ENCODE measurements around the gene TNNT1.
"Not testable (repeated sequence)": the region's sequence is repeated elsewhere in the genome, so short reads cannot be mapped to it uniquely, and the experiment has no call there.

The TNNT1 gene

DNA sequence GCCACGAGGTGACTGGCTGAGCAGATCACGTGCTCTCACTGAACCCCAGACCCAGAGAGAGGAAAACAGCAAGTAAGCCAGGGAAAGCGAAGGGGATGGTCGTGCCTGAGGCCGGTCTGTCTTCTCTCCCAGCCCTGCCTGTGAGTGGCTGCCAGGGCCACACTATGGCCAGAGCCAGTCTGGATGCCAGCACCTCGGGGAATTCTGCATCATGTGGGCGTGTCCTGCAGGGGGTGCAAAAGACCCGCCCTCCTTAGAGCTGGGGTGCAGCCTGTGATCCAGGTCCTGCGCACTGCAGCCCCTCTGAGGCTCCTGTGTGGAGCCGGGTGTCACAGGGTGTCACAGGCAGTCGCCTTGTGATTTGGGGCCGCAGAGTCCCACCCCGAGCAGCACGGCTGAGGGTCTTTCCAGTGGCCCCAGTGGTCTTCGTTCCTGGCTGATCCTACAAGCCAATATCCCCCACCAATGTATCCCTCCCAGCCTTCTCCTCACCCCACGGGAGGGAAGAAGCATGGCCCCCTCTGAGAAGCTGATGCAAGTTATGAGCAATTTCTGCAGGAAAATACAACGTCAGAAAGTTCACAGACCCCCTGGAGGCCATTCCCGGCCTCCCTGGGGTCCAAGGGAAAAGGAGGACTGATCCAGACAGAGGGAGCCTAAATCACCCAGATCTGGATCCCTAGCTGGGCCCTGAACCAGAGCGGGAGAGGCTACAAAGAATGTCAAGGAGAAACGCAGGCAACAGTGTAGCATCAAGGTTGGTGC, 39.3 kb downstream of the TNNT1 start:
- no peak for DNase-seq (ENCODE audit: low spot score)

DNA sequence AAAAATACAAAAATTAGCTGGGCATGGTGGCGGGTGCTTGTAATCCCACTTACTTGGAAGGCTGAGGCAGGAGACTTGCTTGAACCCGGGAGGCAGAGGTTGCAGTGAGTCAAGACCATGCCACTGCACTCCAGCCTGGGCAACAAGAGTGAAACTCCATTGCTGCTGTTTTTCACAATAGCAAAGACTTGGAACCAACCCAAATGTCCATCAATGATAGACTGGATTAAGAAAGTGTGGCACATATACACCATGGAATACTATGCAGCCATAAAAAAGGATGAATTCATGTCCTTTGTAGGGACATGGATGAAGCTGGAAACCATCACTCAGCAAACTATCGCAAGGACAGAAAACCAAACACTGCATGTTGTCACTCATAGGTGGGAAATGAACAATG, 41.8 kb downstream of the TNNT1 start:
- not testable (repeated sequence) for DNase-seq (ENCODE audit: low spot score)

DNA sequence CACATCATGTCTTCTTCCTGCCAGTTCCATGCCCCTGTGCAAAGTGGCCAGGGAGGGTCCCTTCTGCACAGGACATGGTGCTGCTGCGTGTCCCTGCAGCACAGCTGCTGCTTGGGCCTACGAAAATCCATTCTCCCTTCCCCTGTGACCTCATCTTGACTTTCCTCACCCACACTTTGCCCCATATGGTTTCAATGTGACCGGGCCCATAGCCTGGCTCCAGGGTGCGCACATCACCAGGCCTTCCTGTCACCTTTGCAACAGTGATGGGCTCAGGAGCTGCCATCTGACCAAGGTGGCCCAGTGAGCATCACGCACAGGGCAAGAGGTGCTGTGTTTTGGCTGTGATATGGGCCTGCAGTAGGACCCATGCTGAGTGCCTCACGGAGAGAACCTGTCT, 42.4 kb downstream of the TNNT1 start:
- no peak for DNase-seq (ENCODE audit: low spot score)

DNA sequence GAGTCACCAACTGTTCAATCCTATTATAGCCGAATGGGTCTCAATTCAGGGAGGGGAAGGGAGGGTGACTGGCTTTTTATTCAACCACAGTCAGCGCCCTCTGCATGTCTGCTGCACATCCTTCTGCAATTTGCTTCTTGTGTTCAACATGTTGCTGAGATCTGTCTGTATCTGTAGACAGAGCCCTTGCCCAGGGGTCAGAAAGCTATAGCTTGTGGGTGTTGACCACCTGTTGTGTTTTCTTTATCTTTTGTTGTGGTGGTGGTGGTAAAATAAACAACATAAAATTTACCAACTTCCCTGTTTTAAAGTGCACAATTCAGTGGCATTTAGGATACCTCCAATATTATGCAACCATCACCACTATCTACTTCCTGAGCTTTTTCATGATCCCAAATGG, 43.8 kb downstream of the TNNT1 start:
- no peak for DNase-seq (ENCODE audit: low spot score)

DNA sequence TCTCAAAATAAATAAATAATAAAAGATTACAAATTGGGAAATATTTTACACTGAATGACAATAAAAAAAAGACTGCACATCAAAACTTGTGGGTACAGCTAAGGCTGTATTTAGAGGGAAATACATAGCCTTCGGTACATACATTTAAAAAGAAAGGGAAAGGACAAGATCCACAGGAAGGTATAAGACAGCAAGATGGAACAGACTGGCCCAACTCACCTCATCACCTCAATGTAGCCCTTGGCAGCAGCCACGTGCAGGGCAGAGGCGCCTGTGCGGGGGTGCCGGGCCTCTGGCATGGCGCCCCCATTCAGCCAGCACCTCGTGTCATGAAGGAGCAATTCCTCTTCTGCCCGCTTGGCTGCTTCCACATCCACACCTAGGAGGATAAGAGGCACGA, 45.8 kb downstream of the TNNT1 start:
- DNase-seq (ENCODE audit: low spot score), result no peak

DNA sequence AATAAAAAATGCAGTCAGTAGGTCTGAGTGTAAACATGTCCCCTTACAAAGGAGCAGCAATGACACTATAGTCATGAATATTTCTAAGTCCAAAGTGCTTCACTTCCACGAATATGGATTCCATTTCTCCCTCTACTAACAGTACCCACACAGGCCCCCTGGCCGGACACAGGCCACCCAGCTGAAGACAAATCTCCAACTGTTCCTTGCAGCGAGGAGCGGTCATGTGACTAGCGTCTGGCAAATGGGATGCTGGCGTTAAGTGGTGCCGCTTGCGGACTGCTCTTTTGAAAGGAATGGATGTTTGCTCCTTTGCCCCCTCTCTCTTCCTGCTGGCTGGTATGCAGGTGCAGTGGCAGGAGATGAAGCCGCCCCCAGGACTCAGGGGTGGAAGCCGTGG, 47.7 kb downstream of the TNNT1 start:
- no peak for DNase-seq (ENCODE audit: low spot score)

DNA sequence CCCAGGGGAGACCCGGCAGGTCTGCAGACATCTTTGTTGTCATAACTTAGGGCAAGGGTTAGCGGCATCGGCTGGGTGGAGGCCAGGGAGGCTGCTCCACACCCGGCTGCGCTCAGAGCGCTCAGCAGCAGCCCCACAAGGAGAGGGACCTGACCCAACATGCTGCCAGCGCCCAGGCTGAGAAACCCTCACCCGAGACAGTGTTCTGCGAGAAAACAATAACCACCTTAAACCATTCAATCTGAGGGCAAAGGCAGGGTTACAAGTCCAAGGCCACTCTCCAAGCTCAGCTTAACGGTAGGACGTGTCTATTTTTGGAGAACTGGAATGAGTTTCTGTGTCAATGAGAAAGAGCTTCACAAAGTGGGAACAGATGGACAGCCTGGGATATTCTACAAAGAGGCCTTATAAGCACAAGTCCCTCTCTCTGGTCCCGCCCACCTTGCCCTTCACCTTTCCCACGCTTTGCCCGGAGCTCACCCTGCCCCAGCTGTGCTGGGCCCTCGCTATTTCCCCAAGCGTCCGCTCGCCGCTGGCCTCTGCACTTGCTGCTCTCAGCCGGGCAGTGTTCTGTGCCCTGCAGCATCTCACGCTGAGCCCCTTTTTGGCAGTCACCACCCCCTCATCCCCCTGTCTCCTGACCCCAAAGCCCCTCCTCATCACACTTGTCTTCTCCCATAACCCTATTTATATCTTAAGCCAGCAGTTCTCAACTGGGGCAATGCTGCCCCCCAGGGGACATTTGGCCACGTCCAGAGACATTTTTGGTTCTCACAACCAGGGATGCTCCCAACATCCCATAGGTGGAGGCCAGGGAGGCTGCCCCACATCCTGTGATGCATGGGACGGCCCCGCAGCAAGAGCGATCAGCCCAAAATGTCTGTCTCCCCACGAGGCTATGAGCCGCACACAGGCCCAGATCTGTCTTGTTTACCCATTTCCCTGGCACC, 49.2 kb downstream of the TNNT1 start:
- no peak for DNase-seq (ENCODE audit: low spot score)

DNA sequence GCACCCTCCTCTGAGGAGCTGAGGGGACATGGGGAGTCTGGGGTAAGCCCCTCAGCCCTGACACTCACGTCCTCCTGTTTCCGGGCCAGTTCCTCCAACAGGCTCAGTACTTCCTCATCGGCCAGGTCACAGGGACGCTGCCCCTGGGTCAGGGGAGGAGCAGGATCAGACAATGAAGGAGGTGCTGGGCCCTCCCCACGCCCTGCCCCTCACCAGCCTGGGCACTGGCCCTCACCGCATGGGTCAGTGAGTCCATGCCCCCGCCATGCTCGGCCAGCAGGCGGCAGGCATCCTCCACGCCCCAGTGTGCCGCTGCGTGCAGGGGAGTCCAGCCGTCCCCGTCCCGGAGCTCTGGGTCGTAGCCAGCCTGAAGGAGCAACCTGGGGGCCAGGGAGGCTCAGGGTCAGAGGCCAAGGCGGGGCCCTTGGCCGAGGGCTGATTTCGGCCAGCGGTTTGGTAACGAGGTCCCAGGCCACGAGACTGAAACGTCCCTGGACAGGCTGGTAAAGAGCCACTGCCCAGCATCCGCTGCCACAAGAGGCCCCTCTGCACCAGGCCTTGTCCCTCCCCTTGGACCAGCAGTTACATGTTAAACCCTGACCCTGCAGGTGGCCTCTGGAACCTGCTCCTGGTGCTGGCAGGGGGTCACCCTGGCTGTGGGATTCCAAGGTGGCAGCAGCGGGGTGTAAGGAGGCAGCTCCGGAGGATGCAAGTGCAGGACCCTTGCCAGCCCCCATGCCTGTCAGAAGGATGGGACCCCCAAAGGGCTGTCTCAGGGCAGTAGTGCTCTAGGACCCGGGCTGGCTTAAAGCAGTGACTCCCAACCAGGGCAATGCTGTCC, 50.1 kb downstream of the TNNT1 start:
- no peak for DNase-seq (ENCODE audit: low spot score)

DNA sequence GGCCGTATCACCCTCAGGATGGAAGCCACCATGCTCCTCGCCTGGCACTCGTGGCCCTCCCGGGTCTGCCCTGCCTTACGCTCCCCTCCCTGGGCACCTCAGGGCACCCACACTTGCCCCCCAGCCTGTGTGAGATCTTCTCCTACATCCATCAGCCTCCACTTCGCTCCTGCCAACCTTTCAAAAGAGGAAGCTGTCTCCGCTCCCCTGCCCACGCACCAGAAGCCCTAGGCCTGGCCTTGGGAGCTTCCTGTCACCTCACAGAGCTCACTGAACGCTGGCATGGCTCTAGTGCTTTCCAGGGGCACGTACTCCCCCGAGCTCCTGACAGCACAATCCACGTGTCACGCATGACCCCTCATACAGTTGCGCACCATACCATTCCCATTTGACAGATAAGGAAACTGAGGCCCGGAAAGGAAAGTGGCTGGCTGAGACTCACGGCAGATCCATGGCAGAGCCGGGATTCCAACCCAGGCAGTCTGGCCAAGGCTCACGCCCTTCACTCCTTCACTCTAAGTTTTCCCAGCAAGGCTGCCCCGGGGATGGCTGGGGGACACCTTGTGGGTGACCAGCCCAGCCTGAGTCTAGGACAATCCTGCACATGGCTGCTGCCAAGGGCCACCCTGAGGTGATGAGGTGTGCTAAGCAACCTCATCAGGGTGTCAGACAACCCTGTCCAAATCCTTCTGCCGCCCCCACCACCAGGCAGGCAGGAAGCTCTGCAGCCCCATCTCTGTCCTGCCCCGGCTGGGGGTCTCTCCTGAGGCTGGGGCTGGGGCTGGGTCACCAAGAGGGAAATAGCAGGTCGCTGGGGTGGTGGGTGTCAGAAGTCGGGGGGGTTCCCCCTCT, 50.9 kb downstream of the TNNT1 start:
- no peak for DNase-seq (ENCODE audit: low spot score)

DNA sequence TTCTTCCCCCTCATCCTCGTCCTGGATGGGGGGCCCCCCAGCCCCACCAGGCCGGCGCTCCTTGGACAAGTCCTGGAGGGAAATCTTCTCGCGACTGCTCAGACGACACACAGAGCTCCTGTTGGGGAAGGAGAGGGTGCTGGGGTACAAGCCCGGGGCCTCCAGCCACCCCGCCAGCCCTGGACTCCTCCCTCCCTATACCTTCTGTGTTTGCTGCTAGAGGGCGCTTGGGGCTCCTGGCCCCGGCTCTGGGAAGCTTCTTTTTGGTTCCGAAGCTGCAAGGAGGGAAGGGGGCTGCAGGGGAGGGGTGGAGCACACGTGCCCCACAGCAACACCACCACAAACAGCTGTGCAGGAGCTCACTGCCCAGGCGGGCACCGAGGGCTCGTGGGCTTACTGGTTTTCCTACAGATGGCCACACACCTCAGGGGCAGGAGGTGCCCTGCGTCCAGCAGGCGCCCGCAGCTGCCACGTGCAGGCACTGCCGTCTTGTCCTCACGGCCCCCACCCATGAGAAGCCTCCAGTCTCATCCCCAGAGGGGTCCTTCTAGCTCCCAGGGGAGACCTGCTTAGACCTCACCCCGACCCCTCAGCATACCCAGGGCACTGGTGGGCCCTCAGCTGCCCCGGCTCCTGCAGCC, 52.8 kb downstream of the TNNT1 start:
- no peak for DNase-seq (ENCODE audit: low spot score)

DNA sequence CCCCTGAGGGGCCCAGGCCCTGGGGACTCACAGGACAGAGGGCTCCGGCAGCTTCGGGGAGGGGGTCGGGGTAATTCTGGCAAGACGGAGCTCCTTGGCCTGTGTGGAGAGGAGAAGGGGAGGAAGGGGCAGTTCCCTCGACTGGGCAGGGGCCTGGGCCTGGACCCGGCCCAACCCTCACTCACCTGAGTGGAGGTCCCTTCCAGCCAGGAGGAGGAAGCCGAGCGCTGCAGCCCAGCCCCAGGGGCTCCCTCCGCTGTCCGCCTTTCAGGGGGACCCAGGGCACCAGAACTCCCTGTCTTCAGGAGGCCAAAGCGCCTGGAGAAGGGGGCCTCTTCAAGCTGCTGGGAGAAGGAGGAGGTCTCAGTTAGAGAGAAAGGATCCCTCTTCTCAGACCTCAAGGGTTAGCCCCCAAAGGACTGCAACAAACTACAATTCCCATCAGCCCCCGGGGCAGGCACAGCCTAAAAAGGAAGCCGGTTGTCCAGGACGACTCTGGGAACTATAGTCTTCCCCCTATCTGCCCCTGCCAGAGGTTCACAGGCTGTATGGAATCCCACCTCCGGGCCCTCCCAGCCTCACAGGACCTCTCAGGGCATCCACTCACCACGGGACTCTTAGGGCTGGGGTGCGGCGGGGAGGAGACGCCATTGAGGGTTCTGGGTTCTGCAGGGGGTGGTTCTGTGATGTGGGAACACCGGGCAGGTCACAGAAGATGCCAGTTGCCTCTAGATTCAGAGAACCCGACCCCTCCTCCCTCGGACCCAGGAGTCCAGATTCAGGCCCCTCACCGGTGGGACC, 53.5 kb downstream of the TNNT1 start:
- DNase-seq (ENCODE audit: low spot score), result no peak

DNA sequence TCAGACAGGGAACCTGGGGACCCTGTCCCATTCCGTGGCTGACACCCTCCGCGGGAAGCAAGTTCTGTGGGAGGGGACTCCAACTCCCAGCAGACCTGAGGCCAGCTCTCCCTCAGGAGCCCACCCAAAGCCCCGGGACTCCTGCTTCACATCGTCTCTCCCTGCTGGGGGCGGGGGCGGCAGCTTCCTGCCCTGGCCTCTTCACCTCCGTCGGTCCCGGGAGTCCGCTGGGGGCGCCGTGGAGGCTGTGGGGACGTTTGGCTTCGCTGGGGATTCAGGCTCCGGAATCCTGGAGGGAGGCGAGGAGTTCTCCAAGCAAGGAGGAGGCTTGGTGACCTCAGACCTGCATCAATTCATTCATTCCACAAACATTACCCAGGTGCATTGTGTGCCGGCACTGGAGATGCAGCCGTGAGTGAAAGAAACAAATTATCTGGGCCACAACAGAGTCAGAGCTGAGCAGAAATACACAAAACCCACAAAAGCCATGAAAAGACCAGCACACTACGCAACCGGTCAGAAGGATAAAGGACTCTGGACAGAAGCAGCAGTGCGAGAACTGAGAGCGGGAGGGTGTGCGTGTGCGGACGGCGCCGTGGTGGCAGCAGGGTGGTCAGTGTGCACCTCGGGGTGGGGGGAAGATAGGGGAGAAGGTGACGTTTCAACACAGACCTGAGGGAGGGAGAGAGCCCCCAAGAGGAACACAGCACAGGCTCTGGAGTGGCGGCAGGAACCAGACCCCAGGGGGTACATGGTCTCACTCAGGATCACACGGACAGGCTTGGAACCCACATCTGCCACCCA, 54.3 kb downstream of the TNNT1 start:
- no peak for DNase-seq (ENCODE audit: low spot score)

DNA sequence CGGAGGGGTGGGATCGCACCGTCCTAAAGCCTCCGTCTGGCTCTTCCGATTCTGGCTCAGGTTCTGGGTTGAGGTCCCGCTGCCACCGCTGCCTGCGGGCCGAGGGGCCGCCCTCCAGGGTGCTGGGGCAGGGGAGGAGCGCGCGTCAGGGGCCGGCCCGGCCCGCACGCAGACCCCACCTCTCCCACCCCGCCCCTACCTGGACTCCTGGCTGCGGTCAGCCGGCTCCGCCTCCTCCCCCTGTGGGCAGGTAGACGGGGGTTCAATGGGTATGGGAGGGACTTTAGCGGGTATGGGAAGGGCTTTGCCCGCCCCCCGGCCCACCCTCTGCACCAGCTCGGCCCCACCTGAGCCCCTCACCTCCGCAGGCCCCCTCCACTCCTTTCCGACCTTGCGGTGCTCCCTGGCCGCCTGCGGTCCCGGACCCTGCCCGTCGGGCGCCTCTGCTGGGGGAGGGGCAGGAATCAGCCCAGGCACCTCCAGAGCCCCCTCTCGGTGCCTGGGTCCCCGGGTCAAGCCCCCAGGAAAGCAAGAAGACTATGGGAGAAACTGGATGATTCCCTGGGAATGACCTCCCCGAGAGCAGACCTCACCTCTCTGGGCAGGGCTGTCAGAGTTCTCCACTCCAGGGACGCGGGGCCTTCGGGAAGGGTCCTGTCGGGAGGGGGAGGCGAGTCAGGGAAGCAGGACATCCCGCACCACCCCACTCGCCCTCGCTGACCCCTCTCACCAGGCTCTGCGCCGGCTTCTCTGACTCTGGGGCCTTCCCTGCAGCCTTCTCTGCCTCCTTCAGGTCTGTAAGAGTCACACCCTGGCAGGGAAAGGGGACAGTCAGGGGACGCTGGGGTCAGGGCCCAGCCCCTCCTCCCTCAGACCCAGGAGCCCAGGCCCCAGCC, 56.3 kb downstream of the TNNT1 start:
- no peak for DNase-seq (ENCODE audit: low spot score)

DNA sequence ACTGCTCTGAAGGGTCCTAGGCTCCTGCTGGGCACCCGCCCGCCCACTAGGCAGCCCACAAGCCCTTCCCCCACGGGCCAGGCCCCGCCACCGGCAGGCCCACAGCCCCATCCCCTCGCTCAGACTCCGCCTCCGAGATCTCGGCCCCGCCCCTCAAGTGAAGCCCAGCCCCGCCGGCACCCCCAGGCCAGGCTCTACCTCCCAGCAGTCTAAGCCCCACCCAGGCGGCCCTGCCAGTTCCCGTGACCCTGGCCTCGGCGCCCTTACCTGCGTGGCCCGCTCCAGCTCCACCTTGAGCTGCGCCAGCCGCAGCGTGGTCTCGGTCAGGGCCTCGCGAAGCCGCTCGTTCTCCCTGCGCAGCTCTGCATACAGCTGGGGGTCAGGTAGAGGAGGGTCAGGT, 57.1 kb downstream of the TNNT1 start:
- DNase-seq (ENCODE audit: low spot score), result no peak

DNA sequence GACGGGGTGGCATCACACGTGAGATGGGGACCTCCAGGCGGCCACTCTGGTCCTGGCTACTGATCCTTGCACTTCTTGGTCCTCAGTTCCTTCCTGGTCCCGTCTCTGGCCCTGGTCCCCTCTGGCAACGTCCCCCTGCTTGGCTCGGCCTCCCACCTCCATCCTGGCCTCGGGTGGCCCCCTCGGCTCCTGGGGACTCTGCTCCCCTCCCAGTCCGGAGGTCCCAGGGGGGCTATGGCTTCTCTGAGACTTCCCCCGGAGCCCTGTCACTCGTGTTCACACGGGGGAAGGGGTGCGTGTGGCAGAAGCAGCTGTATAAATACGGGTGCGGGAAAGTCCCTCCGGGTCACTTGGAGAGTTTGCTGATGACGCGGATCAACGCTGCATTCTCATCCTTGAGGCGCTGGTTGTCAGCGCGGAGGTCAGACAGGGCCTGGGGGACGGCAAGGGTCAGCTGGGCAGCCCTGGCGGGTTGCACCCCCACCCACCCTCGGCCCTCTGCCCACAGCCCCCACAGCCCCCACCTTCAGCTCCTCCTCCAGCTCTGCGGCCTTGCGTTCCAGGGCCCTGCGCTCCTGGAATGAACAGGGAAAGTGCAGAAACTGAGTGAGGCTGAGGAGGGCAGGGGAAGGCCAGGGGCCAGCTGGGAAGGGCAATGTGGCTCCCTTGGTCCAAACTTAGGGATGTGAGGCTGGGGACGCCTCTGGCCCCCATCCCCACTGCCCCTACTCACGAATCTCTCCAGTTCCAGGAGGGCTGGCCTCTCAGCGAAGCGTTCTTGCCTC, 57.7 kb downstream of the TNNT1 start:
- no peak for DNase-seq (ENCODE audit: low spot score)

DNA sequence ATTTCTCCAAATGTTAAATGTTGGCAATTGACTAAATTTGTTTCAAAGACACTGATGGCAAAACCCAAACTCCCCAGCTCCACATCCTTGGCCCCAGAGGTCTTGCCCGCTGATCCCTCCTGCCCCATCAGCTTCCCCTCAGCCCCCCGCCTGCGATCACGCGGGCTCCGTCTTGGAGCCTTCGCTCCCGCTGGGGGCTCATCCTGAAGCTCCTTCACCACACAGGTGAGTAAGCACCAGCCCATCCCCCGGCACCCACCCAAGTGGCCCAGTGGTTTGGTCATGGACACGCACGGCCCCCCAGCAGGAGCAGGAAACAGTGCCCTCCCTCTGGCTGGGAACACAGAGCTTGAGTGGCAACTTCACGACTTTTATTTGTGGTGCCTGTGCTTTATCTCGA, 58.4 kb downstream of the TNNT1 start:
- no peak for DNase-seq (ENCODE audit: low spot score)

DNA sequence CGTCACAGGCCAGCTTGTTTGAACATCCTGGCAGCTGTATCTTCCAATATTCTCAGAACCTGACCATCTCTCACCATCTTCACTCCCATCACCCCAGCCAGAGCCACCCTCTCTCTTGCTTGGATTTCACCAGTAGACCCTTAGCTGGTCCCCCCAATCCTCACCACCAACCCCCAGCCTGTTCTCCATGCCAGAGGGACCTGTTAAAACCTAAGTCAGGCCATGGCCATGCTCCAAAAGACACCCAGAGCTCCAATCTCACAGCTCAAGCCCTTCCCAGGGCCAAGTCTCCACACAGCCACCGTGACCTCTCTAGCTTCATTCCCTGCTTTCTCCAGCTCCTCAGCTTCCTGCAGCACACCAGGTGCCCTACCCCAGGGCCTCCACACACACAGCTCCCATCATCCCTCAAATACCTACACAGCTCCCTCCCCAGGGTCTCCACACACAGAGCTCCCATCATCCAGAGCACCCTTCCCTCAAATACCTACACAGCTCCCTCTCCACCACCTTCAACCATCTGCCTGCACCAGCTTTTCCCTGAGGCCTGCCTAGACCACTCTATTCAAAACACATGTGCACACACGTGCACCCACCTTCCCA, 59.6 kb downstream of the TNNT1 start:
- DNase-seq (ENCODE audit: low spot score), result no peak
